HG03135 (cell line): ENCODE data around the gene SIVA1.

Experiments
- ATAC-seq: cut with Tn5 transposase; IDR thresholded peaks from one replicate; pipeline ENCODE4 v1.9.1; 2021; ENCODE audit warnings: mild to moderate bottlenecking, moderate library complexity; ENCODE audit not compliant: unreplicated experiment

Gene SIVA1

DNA sequence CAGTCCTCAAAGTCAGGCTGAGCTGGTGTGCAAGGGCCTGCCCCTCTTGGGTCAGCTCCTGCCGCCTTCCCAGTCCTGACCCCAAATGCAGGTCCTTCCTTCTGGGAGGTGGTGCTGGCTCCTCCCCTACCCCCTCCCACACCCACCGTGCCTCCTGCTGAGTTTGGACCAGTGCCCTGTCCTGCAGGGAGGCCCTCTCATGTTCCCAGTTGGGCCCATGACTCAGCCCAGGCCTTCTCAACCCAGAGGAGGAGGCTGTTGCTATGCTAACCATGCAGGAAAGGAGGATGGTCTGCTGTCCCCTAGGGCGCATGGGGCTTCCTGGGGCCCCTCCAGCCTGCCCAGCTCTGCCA, 52.4 kb downstream of the SIVA1 start:
- no peak for ATAC-seq

DNA sequence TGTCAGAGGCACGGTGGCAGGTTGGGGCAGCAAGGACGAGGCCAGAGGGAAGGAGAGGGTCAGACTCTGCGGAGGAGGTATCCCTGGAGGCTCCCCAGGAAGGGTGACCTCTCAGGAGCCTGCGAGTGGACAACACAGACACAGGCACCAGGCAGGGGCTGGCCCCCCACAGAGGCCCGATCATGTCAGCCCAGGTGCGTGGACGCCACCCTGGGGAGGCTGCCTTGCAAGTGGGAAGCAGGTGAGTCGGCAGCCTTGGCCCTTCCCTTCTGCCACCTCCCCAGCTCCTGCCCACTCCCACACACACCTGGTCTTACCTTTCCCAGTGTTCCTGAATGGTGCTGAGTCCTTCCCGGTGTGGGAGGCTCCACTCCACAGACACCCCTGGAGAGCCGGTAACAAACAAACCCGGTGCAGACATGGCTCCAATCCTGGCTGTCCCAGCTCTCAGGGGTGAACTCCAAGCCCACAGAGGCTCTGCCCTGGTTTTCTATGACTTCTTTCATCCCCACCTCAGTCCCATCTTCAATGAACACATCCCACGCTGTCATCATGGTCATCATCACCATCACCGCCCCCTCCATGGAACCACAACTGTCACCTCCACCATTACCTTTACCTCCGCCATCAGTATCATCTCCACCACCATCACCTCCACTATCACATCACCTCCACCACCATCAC, 53.1 kb downstream of the SIVA1 start:
- ATAC-seq, result no peak

DNA sequence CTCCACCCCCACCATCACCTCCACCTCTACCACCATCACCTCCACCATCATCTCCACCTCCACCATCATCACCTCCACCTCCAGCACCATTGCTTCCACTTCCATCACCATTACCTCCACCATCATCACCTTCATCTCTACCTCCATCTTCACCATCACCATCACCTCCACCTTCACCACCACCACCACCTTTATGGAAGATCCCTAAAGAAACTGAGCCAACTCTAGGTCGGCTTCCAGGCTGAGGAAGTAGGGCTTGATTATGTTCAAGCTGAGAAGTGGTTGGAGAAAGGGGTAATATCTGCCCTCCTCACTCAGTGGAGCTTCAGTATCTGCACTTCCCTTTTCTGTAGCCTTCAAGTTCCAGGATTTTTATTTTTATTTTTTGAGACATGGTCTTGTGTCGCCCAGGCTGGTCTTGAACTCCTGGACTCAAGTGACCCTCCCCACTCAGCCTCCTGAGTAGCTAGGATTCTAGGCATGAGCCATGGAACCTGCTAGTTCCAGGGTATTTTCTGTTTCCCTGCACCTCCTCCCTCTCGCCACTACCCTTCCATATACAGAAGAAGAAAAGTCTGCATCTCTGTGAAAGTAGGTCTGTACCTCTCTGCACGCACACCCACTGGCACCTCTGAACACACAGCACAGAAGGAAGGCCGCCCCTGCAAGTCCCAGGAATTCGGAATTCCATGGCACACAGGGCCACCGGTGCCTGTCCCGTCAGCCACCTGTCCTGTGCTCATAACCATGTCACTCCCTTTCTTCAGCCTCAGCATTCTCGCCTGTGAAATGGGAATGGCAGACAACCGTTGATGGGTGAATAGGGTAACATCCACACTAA, 53.9 kb downstream of the SIVA1 start:
- no peak for ATAC-seq

DNA sequence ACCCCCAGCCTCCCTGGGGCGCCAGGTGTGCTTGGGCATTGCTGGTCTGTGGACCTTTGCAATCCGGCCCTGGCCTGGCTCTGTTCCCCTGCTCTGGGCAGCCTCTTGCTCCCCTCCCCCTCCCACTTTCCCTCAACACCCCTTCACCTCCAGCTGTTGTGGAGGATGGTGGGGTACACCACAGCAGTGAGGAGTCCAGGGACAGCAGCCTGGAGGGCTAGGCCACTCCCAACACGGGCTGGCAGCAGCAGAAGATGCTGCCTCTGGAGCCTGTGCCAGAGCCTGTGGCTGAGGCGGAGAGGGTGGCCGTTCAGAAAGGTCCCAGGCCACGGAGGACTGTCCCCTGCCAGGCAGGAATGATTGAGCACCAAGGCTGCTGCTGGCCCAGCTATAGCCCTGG, 55.5 kb downstream of the SIVA1 start:
- no peak for ATAC-seq
